Fibroblast of lung (primary cell): ENCODE data around the gene PRKCA. TPM values are rescaled to one million over a fixed set of nuclear protein-coding genes. Genes with fewer than 3 reads are reported as not detected.

Experiments
- DNase-seq, 2 donors: peaks; one replicate each; pipeline versions ENCODE4 v3.0.0 to v3.0.0-alpha.2; 2010; ENCODE audit warnings: low read depth in 2 of 2
- H2AFZ ChIP-seq: 2 replicates; pipeline ENCODE4 v1.5.1; 2012; ENCODE audit warnings: low read length, control low read depth, inconsistent platforms
- H3K27ac ChIP-seq: 2 replicates; pipeline ENCODE4 v1.5.1; 2011; ENCODE audit warnings: low read length, control low read depth; ENCODE audit not compliant: insufficient read depth
- H3K27me3 ChIP-seq: 2 replicates; pipeline ENCODE4 v1.5.1; 2011; ENCODE audit warnings: mild to moderate bottlenecking, low read length; ENCODE audit not compliant: control insufficient read depth, insufficient read depth
- H3K36me3 ChIP-seq: 2 replicates; pipeline ENCODE4 v1.5.1; 2011; ENCODE audit warnings: low read length; ENCODE audit not compliant: control insufficient read depth, insufficient read depth
- H3K4me1 ChIP-seq: 2 replicates; pipeline ENCODE4 v1.5.1; 2011; ENCODE audit warnings: low read length; ENCODE audit not compliant: control insufficient read depth, insufficient read depth; ENCODE audit errors: extremely low read depth
- H3K4me2 ChIP-seq: 2 replicates; pipeline ENCODE4 v1.5.1; 2011; ENCODE audit warnings: low read length, control low read depth; ENCODE audit not compliant: insufficient read depth; ENCODE audit errors: extremely low read depth
- H3K4me3 ChIP-seq, 4 experiments: fragments of 200-600 bp in 1 of 4; sonication (generic) in 1 of 4; replicated peaks in 1 of 4; 2 replicates each; pipeline ENCODE4 v1.5.1; 2011 to 2016; ENCODE audit warnings: low read length in 4 of 4, low read depth in 3 of 4, mild to moderate bottlenecking in 3 of 4, control low read depth in 2 of 4, inconsistent platforms in 1 of 4, mixed read lengths in 1 of 4; ENCODE audit not compliant: insufficient read depth in 1 of 4; ENCODE audit errors: control extremely low read depth in 1 of 4
- H3K79me2 ChIP-seq: 2 replicates; pipeline ENCODE4 v1.5.1; 2012; ENCODE audit warnings: mild to moderate bottlenecking, low read length, inconsistent platforms; ENCODE audit not compliant: control insufficient read depth, insufficient read depth
- H3K9ac ChIP-seq: 2 replicates; pipeline ENCODE4 v1.5.1; 2011; ENCODE audit warnings: mild to moderate bottlenecking, low read length, control low read depth; ENCODE audit not compliant: insufficient read depth
- H3K9me3 ChIP-seq: 2 replicates; pipeline ENCODE4 v1.5.1; 2012; ENCODE audit warnings: low read depth, low read length; ENCODE audit not compliant: control insufficient read depth, insufficient read depth
- H4K20me1 ChIP-seq: 2 replicates; pipeline ENCODE4 v1.5.1; 2011; ENCODE audit warnings: low read length; ENCODE audit not compliant: control insufficient read depth, insufficient read depth; ENCODE audit errors: extremely low read depth
- EZH2 ChIP-seq: IDR thresholded peaks from 2 replicates; pipeline ENCODE4 v1.5.1; 2012; ENCODE audit warnings: low read length, control low read depth, mild to moderate bottlenecking; ENCODE audit errors: missing control alignments
- polyA plus RNA-seq, 2 donors: library from polyadenylated mRNA; depleted of rRNA in 1 of 2; stranded (reverse) in 1 of 2; unstranded in 1 of 2; fragments of >200 nt; gene quantifications; 2 replicates each; pipeline ENCODE4 v1.2.1, GENCODE V29; 2011 to 2012; ENCODE audit warnings: missing spikeins in 1 of 2
- total RNA-seq: library from RNA; depleted of rRNA; stranded (reverse); fragments of >200 nt; gene quantifications from 2 replicates; pipeline ENCODE4 v1.2.1, GENCODE V29; 2014
- TF ChIP-seq, protein P1 (sequence below), 2 donors: IDR thresholded peaks in 1 of 2; conservative IDR thresholded peaks in 1 of 2; 1 replicate in 1 of 2; 2 replicates in 1 of 2; pipeline ENCODE4 v1.5.1; 2011 to 2012; ENCODE audit warnings: low read length in 2 of 2, control low read depth in 1 of 2, inconsistent platforms in 1 of 2, low read depth in 1 of 2, mild to moderate bottlenecking in 1 of 2

PRKCA gene
- total and polyA plus RNA-seq, 2 donors (not counting 1 experiment from before 2014, with no cell fraction given) = 34.0 to 74.2 TPM

DNA sequence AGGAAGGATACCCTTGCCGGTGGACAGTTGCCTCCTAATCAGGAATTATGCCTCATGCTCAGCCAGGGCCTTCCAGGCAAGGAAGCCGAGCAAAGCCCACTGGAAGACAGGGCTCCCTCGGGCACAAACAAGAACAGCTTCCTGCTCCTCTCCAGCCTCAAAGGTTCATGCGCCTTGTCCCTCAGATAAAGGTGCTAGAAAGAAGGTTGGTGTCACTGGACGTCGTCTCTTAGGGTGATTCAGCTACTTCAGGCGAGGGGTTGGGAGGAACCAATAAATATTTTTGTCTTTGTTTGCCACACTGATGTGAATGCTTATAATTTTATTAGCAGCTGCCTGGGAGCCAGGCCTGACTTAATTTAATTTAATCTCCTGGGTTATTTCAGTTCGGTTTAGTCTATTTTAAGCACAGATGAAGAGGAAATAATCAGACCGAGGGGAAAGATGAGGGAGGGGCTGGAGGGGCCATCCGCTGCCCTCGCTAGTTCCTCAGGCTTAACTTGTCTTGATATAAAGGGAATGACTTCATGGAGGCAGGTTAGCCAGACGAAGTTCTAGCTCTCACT lies 360.7 kb downstream of the PRKCA start:
- no peak overlapping the region for H3K4me2 ChIP-seq
- H2AFZ ChIP-seq = no peak overlapping the region
- no peak overlapping the region for H3K9ac ChIP-seq
- H3K79me2 ChIP-seq = no peaks in the 10 kb centered on the region
- no peaks in the 10 kb centered on the region for H3K36me3 ChIP-seq
- no peak overlapping the region for H3K27ac ChIP-seq
- DNase-seq = no peak
- no peak overlapping the region for H3K4me3 ChIP-seq
- TF ChIP-seq, protein P1, sequence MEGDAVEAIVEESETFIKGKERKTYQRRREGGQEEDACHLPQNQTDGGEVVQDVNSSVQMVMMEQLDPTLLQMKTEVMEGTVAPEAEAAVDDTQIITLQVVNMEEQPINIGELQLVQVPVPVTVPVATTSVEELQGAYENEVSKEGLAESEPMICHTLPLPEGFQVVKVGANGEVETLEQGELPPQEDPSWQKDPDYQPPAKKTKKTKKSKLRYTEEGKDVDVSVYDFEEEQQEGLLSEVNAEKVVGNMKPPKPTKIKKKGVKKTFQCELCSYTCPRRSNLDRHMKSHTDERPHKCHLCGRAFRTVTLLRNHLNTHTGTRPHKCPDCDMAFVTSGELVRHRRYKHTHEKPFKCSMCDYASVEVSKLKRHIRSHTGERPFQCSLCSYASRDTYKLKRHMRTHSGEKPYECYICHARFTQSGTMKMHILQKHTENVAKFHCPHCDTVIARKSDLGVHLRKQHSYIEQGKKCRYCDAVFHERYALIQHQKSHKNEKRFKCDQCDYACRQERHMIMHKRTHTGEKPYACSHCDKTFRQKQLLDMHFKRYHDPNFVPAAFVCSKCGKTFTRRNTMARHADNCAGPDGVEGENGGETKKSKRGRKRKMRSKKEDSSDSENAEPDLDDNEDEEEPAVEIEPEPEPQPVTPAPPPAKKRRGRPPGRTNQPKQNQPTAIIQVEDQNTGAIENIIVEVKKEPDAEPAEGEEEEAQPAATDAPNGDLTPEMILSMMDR (conservative IDR thresholded peaks at IDR 0.05 in 1 of 2, IDR thresholded peaks at IDR 0.05 in 1 of 2; ENCODE audit: low read depth in 1 of 2, low read length in 2 of 2) = no peak
- no peak for TF ChIP-seq EZH2
- no peaks in the 10 kb centered on the region for H4K20me1 ChIP-seq
- H3K9me3 ChIP-seq = no peaks in the 10 kb centered on the region
- H3K27me3 ChIP-seq = no peaks in the 10 kb centered on the region
- no peaks in the 10 kb centered on the region for H3K4me1 ChIP-seq

DNA sequence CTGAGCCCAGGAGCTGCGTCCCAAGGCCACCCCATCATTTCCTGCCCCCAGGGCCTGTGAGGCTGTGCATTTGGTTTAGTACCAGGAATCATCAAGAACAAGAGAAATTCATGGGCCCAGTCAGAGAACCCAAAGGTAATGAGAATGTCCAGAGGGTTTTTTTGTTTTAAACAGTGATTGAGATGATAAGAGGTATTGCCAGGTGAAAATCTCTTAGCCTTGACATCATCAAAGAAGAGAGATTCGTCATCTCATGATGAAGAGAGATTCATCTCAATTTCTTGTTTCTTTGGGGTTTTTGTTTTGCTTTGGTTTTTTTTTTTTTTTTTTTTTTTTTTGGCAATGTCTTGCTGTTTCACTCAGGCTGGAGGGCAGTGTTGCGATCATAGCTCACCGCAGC lies 361.9 kb downstream of the PRKCA start:
- no peak overlapping the region for H3K27ac ChIP-seq
- H3K36me3 ChIP-seq = no peaks in the 10 kb centered on the region
- TF ChIP-seq, protein P1 (conservative IDR thresholded peaks at IDR 0.05 in 1 of 2, IDR thresholded peaks at IDR 0.05 in 1 of 2; ENCODE audit: low read depth in 1 of 2, low read length in 2 of 2) = no peak
- no peak for TF ChIP-seq EZH2
- no peak overlapping the region for H2AFZ ChIP-seq
- H3K4me1 ChIP-seq = no peaks in the 10 kb centered on the region
- no peak for DNase-seq
- no peaks in the 10 kb centered on the region for H3K9me3 ChIP-seq
- H3K9ac ChIP-seq = no peak overlapping the region
- H3K4me2 ChIP-seq = no peak overlapping the region
- H4K20me1 ChIP-seq = no peaks in the 10 kb centered on the region
- no peaks in the 10 kb centered on the region for H3K27me3 ChIP-seq
- H3K4me3 ChIP-seq = no peak overlapping the region
- H3K79me2 ChIP-seq = no peaks in the 10 kb centered on the region

- Histone ChIP-seq H3K79me2 (no peaks in the 10 kb centered on the region), H3K4me1 (no peaks in the 10 kb centered on the region), H3K9me3 (no peaks in the 10 kb centered on the region), H3K36me3 (no peaks in the 10 kb centered on the region), H3K9ac (no peak overlapping the region), H3K4me3 (no peak overlapping the region), H2AFZ (no peak overlapping the region), H3K27me3 (no peaks in the 10 kb centered on the region), H3K4me2 (no peak overlapping the region), H4K20me1 (no peaks in the 10 kb centered on the region), H3K27ac (no peak overlapping the region)
- no peak for DNase-seq
- TF ChIP-seq EZH2 = no peak
- TF ChIP-seq, protein P1 (conservative IDR thresholded peaks at IDR 0.05 in 1 of 2, IDR thresholded peaks at IDR 0.05 in 1 of 2; ENCODE audit: low read depth in 1 of 2, low read length in 2 of 2) = no peak
Observed at GRCh38 chr17:66665194-66665593, 362.8 kb downstream of the PRKCA start.
